Upper lobe of left lung (tissue), 4 donors: ENCODE measurements around the gene GPN2.

Experiments used
- POLR2A ChIP-seq, 4 donors: fragments of 450-650 bp; IDR thresholded peaks; one replicate each; pipeline ENCODE4 v1.5.1; 2016 to 2017; ENCODE audit warnings: antibody characterized with exemption in 4 of 4, mild to moderate bottlenecking in 2 of 4
- TF ChIP-seq, protein P1 (sequence below), 6 experiments: fragments of 450-650 bp in 4 of 6; fragments of 200-600 bp in 2 of 6; sonication (generic) in 2 of 6; IDR thresholded peaks; one replicate each; pipeline ENCODE4 v1.5.1; 2016 to 2019; ENCODE audit warnings: antibody characterized with exemption in 6 of 6

DNA sequence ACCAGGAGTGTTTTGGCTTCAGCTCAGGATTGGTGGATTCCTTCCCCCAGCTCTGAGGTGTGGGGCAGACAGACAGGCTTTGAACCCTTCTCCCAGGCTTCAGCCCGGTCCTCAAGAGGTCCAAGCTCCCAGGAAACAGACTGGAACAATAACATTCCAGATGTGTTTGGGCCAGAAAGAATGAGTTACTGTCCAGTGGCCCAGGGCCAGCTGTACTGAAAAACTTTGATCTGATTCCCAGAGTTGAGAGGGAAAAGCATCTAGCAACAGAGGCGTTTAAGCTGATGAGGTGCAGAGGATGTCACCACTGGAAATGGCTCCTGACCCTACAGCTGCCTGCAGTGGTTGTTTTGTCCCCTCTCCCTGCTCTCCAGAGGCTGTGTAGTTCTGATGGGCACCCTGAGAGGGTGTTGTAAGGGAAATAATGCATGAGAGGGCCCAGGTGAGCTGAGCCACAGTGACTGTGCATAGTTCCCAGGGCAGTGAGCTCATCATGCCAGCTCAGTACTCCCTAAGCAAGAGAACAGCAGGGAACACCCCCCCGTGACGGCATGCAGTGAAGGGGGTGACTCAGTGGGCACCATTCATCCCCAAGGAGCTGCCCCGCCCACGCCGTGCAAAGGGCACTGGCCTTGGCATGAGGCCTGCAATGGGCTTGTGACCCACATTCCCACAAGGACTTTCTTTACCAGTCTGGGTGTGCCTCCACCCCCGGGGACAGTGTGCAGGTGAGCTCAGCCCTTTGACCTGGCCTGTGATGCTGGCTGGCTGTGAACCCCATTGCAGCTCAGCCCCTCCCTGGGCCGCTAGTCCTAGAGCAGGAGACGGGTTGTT lies 40.9 kb downstream of the GPN2 start:
- no peak for TF ChIP-seq POLR2A (IDR thresholded peaks at IDR 0.05)
- TF ChIP-seq, protein P1, sequence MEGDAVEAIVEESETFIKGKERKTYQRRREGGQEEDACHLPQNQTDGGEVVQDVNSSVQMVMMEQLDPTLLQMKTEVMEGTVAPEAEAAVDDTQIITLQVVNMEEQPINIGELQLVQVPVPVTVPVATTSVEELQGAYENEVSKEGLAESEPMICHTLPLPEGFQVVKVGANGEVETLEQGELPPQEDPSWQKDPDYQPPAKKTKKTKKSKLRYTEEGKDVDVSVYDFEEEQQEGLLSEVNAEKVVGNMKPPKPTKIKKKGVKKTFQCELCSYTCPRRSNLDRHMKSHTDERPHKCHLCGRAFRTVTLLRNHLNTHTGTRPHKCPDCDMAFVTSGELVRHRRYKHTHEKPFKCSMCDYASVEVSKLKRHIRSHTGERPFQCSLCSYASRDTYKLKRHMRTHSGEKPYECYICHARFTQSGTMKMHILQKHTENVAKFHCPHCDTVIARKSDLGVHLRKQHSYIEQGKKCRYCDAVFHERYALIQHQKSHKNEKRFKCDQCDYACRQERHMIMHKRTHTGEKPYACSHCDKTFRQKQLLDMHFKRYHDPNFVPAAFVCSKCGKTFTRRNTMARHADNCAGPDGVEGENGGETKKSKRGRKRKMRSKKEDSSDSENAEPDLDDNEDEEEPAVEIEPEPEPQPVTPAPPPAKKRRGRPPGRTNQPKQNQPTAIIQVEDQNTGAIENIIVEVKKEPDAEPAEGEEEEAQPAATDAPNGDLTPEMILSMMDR (IDR thresholded peaks at IDR 0.05): no peak
